Fibroblast of skin of right quadriceps (primary cell): ENCODE data around the gene IRF2BP2.
"Not testable (repeated sequence)": the region's sequence is repeated elsewhere in the genome, so short reads cannot be mapped to it uniquely, and the experiment has no call there.

ENCODE experiments used
- DNase-seq: peaks from one replicate; pipeline ENCODE4 v3.0.0-alpha.2; 2013

The IRF2BP2 gene

DNA sequence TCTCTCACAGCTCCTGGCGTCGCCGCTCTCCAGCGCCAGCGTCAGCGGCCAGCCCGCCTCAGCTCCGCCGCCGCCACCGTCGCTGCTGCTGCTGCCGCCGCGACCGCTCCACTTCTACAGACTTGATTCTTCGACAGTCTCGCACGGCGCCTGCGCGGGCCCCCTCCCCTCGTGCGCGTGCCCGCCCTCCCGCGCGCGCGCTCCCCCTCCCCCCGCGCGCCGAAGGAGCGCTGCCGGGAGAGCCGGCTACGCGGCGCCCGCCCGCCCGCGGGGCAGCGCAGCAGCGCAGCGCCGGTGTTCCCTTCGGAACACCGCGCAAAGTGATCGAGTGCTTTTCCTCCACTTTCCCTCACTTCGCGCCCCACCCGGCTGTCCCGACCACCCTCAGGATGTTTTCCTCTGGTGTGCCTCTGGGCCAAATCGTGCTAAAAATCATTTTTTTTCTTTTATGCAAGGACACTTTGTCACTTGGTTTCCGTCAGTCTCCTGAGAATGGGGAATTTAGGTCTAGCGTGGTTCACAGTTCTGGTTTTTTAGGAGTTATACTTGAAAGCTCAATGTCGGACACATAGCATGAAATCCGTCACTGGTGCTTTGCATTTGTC is at the start of gene IRF2BP2:
Gene IRF2BP2 (minus strand): TSS at position 118 of the 605 bp plus-strand sequence. CDS start 684 bp downstream, outside the sequence.
- peak; percentile 92 for DNase-seq

DNA sequence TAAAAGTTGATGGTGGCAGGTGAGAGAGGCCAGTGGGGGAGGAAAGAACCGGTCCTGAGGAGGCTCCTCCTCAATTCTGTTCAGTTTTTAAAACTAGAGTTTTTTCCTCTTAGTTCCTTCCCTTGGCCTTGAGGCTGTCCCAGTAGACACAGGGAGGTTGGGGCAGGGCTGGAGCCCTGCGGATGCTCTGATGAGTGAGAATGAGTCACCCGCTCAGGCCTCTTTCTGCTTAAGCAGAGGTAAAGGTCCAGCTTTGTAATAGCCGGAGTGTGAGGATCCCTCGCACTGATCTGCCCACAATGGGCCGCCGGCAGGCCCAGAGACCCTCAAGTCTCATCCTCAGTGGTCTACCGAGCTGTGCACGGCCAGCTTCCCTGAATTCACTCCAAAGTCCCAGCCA is 49.6 kb upstream of the IRF2BP2 start:
- DNase-seq: peak; percentile 74

DNA sequence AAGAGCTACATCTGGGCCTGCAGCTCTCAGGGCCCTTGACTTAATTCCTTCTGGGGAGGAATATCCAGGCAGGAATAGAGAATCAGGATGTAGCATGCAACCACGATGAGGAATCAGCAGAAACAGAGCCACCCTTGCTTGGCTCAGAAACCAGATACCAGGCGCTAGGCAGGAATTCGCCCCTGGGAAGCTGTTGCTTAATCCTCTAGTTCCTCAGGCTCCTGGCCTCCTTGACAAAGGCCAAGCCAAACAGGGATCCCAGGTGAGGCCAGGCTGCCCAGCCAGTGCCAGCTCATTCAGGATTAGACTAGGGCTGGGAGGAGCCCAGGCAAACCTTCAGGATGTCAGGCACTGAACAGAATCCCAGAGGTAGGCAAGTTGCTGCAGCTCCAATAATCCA is 48.2 kb upstream of the IRF2BP2 start:
- peak; percentile 67 for DNase-seq

DNA sequence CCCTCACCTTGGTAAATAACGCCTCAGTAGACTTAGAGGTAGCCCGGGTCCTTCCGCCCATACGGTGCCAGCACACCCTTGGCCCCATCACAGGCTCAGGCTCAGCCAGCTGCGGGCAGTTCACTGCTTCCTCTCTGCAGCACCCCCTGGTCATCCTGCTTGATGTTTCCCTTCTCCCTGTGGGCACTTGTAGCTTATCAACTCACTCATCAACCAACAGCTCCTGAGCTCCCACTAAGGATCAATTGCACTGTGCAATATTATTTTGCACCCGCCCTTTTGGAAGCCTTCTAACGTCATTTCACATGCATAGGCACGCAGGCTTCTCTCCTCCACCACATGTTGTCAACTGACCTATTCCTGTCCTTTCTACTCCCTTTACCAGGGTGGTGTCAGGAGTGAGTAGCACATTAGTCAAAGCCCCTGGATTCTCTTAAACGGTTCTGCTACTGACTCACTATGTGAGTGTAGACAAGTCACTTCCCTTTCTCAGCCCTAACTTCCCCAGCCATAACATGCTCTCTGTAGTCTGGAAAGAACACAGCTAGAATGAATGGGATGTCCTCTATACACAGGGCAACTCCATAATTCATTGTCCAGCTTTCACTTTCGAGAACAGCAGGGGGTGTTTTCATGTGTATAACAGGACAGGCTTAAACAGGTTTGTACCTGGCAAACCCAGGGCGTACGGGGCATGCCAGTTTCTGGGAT is 47.1 kb upstream of the IRF2BP2 start:
- DNase-seq: peak; percentile 96

DNA sequence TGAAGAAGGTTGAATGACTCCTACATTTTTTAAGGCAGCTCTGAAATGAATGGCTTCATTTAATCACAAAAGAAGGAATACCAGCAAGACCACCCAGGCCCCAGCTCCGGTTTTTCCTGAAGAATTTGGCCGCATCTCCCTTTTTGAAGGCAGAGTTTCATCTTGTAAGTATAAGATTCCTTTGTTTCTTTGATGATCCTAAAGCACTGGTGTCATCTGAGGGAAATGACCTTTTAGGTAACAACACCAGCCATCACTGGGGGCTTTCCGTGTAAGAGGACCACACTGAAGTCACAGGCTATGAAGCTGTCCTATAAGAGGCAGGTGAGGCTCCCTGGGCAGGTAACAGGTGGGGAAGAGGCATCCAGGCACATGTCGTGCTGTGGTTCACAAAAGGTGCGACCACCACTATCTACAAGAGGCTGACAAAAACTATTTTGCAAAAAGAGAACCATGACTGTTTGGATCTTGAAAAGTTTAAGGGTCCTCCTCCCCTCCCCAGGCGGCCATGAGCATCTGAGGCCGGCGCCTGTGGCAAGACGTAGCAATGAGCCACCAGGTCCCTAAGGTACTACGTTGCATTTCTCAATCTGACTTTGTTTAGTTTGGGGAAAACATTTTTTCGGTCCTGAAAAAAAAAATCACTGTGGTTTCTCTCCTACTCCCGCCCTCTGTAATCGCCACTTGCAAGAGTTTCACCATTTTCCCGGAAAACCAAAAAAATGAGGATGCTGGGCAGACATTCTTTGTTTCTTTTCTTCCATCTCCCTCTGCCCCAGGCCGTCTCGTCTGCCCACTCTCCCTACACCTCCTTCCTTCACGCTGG is 46.3 kb upstream of the IRF2BP2 start:
- peak; percentile 30 for DNase-seq

DNA sequence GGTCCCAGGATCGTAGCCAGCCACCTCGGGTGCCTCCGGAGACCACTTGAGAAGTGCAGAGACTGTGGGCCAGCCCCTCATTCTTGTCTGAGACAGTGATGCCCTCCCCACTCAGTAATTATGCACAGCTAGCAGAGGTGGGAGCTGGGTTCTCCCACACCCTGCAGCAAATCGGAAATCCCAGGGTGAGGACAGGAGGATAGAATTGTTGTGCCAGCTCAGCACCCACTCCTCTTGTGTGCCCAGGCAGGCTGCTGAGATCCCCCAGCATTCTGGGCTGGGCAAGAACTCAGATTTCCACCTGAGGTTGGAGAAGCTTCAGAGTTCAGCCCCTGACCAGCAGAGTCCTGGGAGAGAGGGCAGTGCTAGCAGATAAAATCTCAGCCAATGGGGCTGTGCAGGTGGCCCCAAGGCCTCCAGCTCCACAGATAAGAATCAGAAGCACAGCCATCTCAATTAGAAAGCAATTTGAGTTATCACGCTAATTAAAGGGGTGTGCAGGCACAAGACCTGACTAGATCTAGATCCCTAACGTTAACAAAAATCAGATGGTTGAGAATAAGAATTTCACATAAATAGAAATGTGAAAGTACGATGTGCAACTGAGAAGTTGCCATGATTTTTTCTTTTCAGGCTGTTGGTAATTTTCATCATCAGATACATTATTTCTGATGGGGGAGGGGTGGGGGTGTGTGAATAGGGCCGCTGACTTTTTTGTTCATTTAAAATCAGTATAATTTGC is 45.5 kb upstream of the IRF2BP2 start:
- DNase-seq: no peak

DNA sequence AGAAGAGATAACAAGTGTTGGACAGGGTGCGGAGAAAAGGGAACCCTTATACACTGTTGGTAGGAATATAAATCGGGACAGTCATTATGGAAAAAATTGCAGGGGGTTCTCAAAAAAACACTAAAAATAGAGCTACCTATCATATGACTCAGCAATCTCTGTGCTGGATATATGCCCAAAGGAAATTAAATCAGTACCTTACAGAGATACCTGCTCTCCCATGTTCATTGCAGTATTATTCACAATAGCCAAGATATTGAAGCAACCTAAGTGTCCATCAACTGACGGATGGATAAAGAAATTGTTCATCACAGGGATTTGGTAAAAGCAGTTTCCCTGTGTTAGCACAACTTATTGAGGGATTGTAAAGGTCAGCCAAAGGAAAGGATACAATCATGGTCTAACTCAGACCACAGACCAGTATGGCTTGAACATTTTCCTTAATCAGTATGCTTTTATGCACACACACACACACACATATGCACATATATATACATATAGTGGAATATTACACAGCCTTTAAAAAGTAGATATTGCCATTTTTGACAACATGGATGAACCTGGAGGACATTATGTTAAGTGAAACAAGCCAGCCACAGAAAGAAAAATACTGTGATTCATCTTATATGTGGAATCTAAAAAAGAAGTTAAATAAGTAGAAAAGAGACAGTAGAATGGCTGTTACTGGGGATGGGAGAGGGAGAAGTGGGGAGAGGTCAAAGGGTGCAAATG is 44.2 kb upstream of the IRF2BP2 start:
- DNase-seq: no peak

DNA sequence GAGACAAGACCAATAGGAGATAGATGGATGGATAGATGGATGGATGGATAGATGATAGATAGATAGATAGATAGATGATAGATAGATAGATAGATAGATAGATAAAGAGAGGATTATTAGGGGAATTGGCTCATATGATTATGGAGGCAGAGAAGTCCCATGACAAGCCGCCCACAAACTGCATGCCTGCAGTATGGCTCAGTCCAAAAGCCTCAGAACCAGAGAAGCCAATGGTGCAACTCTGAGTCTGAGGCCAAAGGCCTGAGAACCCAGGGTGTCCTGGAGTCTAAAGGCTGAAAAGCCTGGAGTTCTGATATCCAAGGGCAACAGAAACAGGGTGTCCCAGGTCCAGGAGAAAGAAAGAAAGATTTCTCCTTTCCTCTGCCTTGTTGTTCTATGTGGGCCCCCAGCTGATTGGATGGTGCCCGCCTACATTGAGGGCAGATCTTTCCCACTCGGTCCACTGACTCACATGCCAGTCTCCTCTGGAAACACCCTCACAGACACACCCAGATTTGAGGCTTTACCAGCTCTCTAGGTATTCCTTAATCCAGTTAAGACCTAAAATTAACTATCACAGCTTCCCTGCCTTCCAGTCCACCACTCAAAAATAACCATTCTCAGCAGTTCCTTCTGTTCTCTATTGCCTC is 39.6 kb upstream of the IRF2BP2 start:
- no peak for DNase-seq

DNA sequence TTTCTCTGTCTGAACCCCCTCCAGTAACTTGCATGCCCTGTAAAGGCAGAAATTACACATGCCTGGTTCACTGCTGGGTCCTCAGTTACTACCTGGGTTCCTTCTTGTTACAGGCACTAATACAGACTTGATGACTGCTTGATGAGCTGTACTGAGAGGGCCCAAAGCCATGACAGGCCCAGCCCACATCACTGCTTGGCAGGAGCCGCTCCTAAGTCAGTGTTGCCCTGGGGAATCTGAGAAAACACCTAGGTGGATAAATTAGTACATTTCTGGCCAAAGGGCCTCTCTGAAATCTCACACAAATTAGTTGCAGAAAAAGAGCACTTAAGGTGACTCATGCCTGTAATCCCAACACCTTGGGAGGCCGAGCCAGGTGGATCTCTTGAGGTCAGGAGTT is 37.8 kb upstream of the IRF2BP2 start:
- no peak for DNase-seq

DNA sequence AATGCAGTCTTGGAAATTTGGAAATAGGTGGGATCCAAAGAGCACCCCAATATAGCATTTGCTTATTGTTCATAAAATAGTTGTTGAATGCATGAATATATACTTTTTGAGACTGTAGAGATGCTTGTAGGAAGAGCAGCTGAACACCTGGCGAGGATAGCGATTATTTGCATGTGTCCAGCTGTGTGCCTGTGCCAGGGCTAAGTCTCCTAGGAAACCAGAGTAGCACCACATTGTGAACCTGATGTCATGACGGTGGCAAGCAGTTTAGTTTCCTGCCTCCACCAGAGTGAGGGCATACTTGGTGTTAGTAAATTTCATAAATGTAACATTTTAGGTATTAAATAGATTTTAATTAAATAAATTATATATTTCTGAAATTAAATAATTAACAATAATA is 37.3 kb upstream of the IRF2BP2 start:
- DNase-seq: no peak

DNA sequence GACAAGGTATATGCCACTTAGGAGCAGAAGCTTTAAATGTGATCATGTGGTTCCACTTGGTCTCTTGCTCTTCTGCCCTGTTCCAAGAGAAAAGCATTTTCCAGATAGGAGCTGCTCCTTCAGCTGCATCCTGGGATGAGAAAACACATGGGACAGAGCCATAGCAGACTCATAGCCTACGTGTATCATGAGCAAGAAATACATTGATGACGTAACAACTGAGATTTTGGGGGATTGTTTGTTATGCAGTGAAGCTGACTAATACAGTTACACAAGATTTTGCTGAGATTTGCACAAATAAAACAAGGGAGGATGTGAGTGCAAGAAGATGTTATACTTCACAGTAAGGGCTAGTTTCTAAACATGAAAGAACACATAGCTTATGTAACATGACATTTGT is 36.0 kb upstream of the IRF2BP2 start:
- DNase-seq: no peak

DNA sequence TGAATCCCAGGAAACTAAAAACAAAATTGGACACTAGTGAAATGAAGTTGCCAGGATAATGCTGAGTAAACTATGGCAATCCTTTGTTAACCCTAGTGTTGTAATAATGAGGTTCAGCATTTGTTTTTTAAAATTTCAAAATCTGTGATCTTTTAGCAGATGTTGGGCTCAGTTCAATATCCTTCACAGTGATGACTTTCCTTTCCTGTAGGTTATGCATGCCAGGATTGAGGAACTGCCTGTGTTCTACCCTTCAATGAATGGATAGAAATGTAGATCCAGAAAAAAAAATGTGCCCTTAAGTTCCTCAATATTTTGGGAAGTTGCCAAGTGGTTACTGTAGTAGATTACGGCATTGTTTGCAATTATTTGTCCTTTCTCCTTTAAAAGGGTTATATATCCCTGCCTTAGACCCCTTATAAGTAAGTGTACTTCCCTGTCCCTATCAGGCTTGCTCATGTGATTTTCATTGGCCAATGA is 35.5 kb upstream of the IRF2BP2 start:
- DNase-seq: no peak

DNA sequence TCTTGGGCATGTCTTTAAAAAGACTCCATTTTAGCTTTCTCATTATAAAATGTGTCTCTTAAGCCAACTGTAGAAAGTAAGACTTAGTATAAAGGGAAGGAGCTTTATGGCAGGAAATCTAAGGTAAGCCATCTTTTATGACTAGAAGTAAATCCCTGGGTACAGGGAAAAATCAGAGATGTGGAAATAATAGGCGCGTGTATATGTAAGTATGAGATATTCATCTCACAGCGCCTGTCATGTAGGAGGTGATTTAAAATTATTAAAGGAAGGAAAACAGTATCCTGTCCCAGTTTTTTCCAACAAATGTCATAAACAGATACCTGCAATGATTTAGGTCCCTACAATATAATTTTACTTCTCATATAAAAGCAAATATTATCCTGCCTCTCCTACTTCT is 35.0 kb upstream of the IRF2BP2 start:
- no peak for DNase-seq

DNA sequence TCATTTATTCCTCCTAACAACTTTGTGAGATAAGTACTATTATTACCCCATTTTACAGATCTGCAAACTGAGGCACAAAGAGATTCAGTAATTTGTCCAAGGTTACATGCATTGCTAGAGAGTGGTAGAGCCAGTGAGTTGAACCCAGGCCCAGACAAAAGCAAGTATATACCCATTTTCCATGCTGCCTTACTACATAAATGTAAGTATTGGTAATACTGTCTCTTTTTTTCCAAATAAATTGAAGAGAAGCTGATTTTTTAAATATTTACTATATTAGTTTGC is 33.8 kb upstream of the IRF2BP2 start:
- DNase-seq: no peak

DNA sequence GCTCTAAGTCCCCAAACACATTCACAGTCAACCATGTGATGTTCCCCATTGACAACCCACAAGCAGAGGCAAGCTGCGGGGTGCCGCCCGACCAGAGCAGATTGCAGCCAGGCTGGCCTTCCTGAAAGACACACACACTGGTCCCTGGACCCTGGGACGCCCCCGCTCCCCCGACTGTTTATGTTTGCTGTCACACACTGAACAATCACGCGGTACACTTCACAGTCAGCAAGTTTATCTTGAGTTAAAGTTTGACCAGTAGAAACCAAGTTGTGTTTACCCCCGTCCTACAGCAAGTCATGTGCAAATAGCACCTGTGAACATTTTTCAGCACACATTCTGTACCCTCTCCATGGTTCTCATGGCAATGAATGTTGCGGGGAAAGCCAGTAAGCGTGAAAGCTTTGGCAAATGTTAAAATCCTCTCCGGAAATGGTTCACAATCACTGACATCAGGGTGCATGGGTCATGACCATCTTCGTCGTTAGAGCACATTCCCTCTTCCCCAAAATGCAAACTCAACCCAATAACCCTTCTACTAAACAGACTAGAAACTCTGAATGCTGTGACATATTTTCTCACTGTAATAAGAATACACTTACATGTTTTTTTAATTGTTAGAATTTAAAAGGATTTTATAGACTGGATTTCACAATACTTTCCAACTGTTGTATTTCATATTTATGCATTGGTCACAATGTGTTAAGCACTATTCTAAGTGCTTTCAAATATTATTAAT is 33.3 kb upstream of the IRF2BP2 start:
- no peak for DNase-seq

DNA sequence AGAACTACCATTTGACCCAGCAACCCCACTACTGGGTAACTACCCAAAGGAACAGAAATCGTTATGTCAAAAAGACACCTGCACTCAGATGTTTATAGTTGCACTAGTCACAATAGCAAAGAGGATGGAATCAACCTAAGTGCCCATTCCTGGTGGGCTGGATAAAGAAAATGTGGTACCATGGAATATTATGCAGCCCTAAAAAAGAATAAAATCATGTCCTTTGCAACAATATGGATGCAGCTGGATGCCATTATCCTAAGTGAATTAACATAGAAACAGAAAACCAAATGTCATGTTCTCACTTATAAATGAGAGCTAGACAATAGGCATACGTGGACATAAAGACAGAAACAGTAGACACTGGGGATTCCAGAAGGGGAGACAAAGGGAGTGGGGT is 32.5 kb upstream of the IRF2BP2 start:
- no peak for DNase-seq

DNA sequence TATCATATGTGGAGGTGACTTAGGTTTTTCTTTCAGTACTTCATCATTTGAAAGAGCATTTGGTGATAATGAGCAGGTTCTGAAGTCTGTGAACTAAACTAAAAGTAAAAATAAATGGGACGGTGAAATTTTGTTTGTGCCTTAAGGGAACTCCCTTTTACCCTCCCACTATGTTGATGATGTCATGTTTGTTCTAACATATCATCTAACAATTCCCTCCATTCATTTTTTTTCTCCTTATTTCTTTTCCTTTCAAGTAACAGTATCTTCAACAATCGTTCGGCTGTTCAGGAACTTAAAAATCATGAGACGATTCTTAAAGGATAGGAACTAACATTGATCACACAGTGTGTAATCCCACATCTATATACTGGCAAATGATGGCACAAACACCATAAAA is 30.0 kb upstream of the IRF2BP2 start:
- DNase-seq: no peak

DNA sequence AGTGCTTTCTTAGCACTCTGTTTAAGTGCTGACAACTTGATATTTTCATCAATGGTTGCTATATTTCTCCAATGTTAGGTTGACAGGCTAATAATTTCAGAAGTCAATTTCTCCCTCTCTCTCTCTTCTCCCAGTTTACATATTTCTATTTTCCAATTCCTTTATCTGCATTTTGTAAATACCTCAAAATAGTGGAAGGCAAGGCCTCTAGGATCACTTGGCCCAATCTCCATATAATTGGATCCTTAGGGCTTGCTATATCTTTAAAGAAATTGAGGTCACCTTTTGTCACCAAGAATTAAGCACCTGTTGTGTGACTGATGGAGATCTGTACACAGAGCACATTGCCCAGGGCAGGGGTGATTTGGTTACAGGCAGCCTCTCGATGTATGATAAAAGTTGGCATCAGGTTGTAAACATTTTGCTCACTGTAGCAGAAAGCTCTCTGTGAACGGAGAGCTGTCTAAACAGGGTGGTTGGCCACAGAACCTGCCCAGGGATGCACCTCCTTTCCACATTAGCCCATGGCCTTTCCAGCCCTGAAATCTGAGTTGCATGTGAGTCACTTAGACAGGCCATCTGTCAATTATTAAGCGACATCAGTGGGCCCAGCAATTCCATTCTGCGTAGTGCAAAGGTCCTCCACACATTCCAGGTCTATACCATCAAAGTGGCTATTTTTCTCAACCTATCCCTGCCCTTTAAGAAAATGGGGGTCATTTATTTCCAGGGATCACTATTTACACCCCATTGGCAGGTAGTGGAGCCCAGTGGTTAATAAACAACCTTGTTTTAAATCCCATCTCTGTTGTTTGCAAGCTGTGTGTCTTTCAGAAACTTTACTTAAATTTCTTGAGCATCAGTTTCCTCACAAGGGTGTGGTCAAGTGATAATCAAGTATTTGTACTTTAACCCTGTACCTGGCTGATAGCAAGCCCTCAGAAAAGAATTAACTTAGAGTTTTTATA is 29.1 kb upstream of the IRF2BP2 start:
- no peak for DNase-seq

DNA sequence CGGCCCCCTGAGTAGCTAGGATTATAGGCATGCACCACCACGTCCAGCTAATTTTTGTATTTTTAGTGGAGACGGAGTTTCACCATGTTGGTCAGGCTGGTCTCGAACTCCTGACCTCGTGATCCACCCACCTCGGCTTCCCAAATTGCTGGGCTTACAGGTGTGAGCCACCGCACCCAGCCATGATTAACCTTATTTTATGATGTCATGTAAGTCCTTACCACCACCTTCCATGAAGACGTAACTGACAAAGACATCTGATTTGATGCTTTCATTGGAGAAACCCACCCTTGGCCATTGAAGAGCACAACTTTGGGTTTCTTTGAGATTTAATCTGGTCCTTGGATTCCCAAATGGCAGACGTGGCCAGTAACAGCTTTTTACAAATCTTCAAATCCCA is 24.9 kb upstream of the IRF2BP2 start:
- not testable (repeated sequence) for DNase-seq

DNA sequence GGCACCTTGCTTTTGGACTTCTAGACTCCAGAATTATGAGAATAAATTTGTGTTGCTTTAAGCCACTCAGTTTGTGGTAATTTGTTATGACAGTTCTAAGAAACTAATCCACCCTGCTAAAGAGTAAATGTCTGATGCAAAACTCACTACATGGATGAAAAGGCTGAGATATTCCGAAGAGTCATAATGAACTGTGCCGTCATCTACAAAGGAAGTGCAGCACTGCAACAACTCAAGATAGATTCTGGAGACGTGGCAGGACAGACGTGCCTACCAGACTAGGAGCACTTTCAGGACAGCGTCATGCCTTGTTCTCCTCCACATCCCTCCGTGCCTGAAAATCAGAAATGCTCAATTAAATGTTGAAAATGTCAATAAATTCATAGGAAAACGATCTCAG is 24.4 kb upstream of the IRF2BP2 start:
- no peak for DNase-seq
